Natural killer cell treated with Interleukin-12 subunit alpha and Interleukin-12 subunit beta and Interleukin-15 and Interleukin-18, amount 100 ng/mL, for 72 hours (primary cell): ENCODE data around the gene RGS10. TPM values are rescaled to one million over a fixed set of nuclear protein-coding genes. Genes with fewer than 3 reads are reported as not detected.
A peak's percentile ranks its signal among the peaks of the same experiment; 100 is the strongest.

Experiments
- ATAC-seq, 2 donors: fragments of 150-1000 bp; cut with Tn5 transposase in 1 of 2; sonication (Bioruptor Pico), chemical (Tn5 transposase) in 1 of 2; 2 replicates each; pipeline ENCODE4 v1.10.0; 2021
- DNase-seq: peaks from one replicate; pipeline ENCODE4 v3.0.0; 2022; ENCODE audit warnings: low spot score
- H3K27ac Mint-ChIP-seq, 2 donors: 1 replicate in 1 of 2; 2 replicates in 1 of 2; pipeline ENCODE4 v1.8.0; 2022; ENCODE audit warnings: mixed read lengths in 2 of 2, mild to moderate bottlenecking in 1 of 2, moderate library complexity in 1 of 2
- H3K27me3 Mint-ChIP-seq, 2 donors: 1 replicate in 1 of 2; 2 replicates in 1 of 2; pipeline ENCODE4 v1.8.0; 2022; ENCODE audit warnings: mixed read lengths in 2 of 2
- H3K36me3 Mint-ChIP-seq: one replicate; pipeline ENCODE4 v1.8.0; 2022; ENCODE audit warnings: mixed read lengths
- H3K4me1 Mint-ChIP-seq, 2 donors: 1 replicate in 1 of 2; 2 replicates in 1 of 2; pipeline ENCODE4 v1.8.0; 2022; ENCODE audit warnings: low read depth in 2 of 2, mixed read lengths in 2 of 2, mild to moderate bottlenecking in 1 of 2
- H3K4me3 Mint-ChIP-seq: one replicate; pipeline ENCODE4 v1.8.0; 2022; ENCODE audit warnings: mixed read lengths
- H3K9me3 Mint-ChIP-seq: 2 replicates; pipeline ENCODE4 v1.8.0; 2022; ENCODE audit warnings: mixed read lengths
- total RNA-seq, 2 donors: library from RNA; stranded (reverse); gene quantifications; one replicate each; pipeline ENCODE4 v1.2.3, GENCODE V29; 2022

The RGS10 gene
- total RNA-seq, 2 donors from 2014 or later, result 23.0 to 26.1 TPM

- Mint-ChIP-seq H3K27me3 (peaks cover 0 to 5% of the 10 kb centered on the region in 2 donors), H3K9me3 (no peaks in the 10 kb centered on the region), H3K27ac (no peak overlapping the region), H3K36me3 (no peaks in the 10 kb centered on the region), H3K4me1 (peaks cover 0 to 2% of the 10 kb centered on the region in 2 donors), H3K4me3 (no peak overlapping the region)
- ATAC-seq (no peak), DNase-seq (no peak)
Measured at GRCh38 chr10:119457966-119458766, 84.4 kb downstream of the RGS10 start.

GRCh38 chr10:119456435-119456810 is 86.1 kb downstream of the RGS10 start:
- no peak for ATAC-seq
- Mint-ChIP-seq H3K4me1 (peaks cover 0 to 2% of the 10 kb centered on the region in 2 donors), H3K27ac (no peak overlapping the region), H3K9me3 (no peaks in the 10 kb centered on the region), H3K27me3 (no peaks in the 10 kb centered on the region), H3K4me3 (no peak overlapping the region), H3K36me3 (no peaks in the 10 kb centered on the region)
- DNase-seq, result peak; percentile 31

DNA sequence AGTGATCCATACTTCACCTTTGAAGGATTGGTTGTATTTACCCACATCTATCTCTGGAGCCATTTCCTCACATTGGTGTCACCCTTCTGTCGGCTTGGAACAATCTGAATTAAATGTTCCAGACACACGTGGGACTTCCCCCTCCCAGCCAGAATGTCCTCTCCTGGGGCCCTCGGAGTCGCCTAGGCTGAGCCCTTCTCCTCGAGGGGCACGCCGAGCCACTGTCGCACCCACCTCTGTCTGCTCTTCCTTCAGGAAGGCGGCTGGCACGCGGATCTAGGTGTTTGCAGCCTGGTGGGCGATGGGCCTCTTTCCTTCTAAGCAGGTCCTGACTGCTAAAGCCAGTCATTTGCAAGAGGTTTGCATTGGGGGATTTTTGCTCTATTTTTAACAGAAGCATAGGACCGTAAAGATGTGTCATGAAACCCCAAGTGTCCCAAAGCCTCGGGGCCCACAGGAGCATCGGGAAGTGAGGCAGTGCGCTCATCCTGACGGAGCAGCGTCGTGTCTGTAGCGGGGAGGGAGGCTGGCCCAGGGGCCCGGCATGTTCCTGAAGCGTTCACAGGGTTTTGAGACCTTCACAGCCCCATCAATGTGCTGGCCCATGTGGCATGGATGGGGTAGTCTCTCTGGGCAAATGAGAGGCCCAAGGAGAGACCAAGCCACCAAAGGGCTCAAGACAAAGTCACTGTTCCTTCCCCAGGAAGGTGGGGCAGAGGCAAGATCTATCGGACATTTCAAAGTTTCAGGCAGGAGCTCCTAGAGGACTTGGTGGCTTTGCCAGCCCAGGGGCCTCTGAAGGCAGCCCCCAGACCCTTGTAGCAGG is 86.7 kb downstream of the RGS10 start:
- ATAC-seq (no peak), DNase-seq (peak; percentile 44)
- Mint-ChIP-seq H3K27ac (no peak overlapping the region), H3K9me3 (no peaks in the 10 kb centered on the region), H3K27me3 (no peaks in the 10 kb centered on the region), H3K4me3 (no peak overlapping the region), H3K36me3 (no peaks in the 10 kb centered on the region), H3K4me1 (peaks cover 0 to 2% of the 10 kb centered on the region in 2 donors)

- Mint-ChIP-seq H3K36me3 (no peaks in the 10 kb centered on the region), H3K9me3 (no peaks in the 10 kb centered on the region), H3K27me3 (no peaks in the 10 kb centered on the region), H3K4me1 (no peaks in the 10 kb centered on the region), H3K4me3 (no peak overlapping the region), H3K27ac (no peak overlapping the region)
- DNase-seq, result peak; percentile 22
- ATAC-seq, result no peak
Measured at GRCh38 chr10:119454990-119455389, 87.5 kb downstream of the RGS10 start.

- Mint-ChIP-seq H3K9me3 (no peaks in the 10 kb centered on the region), H3K4me3 (no peak overlapping the region), H3K36me3 (no peaks in the 10 kb centered on the region), H3K4me1 (no peaks in the 10 kb centered on the region), H3K27me3 (no peaks in the 10 kb centered on the region), H3K27ac (peak overlapping the region in 1 of 2 donors; percentile 56)
- DNase-seq (peak; percentile 25), ATAC-seq (no peak)
Measured at GRCh38 chr10:119454316-119454715, 88.2 kb downstream of the RGS10 start.

DNA sequence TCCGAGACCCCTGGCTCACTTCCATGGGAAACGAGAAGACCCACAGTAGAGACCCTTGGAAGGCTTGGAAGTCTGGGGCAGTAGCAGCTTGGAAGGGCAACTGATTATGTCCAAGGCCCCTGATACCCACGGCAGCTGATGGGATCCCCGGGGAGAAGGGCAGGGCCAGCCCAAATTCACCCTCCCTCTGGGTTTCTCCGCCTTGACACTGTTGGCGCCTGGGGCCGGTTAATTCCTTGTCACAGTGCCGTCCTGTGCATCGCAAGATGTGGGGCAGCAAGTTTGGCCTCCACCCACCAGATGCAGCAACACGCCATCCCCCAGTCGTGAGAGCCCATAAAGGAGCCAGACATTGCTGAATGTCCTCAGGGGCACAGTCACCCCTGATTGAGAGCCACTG is 89.2 kb downstream of the RGS10 start:
- Mint-ChIP-seq H3K4me3 (no peak overlapping the region), H3K27me3 (no peaks in the 10 kb centered on the region), H3K9me3 (no peaks in the 10 kb centered on the region), H3K36me3 (no peaks in the 10 kb centered on the region), H3K27ac (no peak overlapping the region), H3K4me1 (no peaks in the 10 kb centered on the region)
- ATAC-seq, result no peak
- DNase-seq, result peak; percentile 54

- no peak for ATAC-seq
- no peaks in the 10 kb centered on the region for H3K27me3 Mint-ChIP-seq
- no peaks in the 10 kb centered on the region for H3K36me3 Mint-ChIP-seq
- H3K9me3 Mint-ChIP-seq, result no peaks in the 10 kb centered on the region
- H3K4me1 Mint-ChIP-seq, result no peaks in the 10 kb centered on the region
- H3K27ac Mint-ChIP-seq, result no peak overlapping the region
- DNase-seq, result peak; percentile 37
- H3K4me3 Mint-ChIP-seq, result no peak overlapping the region
Measured at GRCh38 chr10:119452396-119452795, 90.1 kb downstream of the RGS10 start.

- no peak for ATAC-seq
- no peak overlapping the region for H3K27ac Mint-ChIP-seq
- peak; percentile 39 for DNase-seq
- no peaks in the 10 kb centered on the region for H3K27me3 Mint-ChIP-seq
- H3K4me1 Mint-ChIP-seq, result no peaks in the 10 kb centered on the region
- H3K36me3 Mint-ChIP-seq, result no peaks in the 10 kb centered on the region
- no peaks in the 10 kb centered on the region for H3K9me3 Mint-ChIP-seq
- no peak overlapping the region for H3K4me3 Mint-ChIP-seq
Measured at GRCh38 chr10:119451300-119451896, 91.1 kb downstream of the RGS10 start.

DNA sequence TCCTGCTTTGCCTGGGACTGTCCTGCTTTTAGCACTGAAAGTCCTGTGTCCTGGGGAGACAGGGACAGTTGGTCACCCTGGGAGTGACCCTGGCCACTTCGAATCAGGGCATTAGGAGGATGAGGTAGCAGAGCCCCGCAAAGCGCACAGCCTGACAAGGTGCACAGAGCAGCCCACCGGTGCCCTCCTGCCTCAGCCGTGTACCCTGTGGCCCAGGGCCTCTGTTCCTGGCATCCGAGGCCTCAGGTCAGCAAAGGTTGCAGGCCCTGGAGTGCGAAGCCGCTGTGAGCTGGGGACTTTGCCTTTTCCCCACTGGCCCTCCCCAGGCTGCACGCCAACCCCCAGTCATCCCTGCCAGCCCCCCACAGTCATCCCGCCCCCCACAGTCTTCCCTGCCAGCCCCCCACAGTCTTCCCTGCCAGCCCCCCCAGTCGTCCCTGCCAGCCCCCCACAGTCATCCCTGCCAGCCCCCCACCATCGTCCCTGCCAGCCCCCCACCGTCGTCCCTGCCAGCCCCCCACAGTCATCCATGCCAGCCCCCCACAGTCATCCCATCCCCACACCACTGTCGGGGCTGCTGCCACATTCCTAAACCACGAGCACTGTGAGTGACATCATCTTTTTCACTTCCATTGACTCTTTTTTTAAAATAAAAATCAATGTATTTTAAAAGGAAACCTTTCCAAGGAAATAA is 91.8 kb downstream of the RGS10 start:
- H3K4me1 Mint-ChIP-seq, result peaks cover under 1 to 4% of the 10 kb centered on the region in 2 donors
- DNase-seq, result peak; percentile 3
- no peaks in the 10 kb centered on the region for H3K27me3 Mint-ChIP-seq
- H3K4me3 Mint-ChIP-seq, result no peak overlapping the region
- H3K27ac Mint-ChIP-seq, result no peak overlapping the region
- no peaks in the 10 kb centered on the region for H3K36me3 Mint-ChIP-seq
- ATAC-seq, result no peak
- no peaks in the 10 kb centered on the region for H3K9me3 Mint-ChIP-seq

Other genes with a start within 250 kb of the RGS10 start
- 100 to 1,000 TPM; 138 to 152 TPM for gene TIAL1, start 54.2 kb upstream of the RGS10 start, total RNA-seq
- gene BAG3, start 108.7 kb upstream of the RGS10 start, total RNA-seq, result 10 to 100 TPM; 10.5 to 12.7 TPM
- gene INPP5F, start 183.3 kb upstream of the RGS10 start, total RNA-seq, result 10 to 100 TPM in 1 of 2 donors, 1 to 10 TPM in 1; 6.7 to 15.4 TPM